Germinal center (tissue), 1 donor: Measurements from ENCODE around the gene GUCY1B1.

ENCODE experiments used
- DNase-seq: peaks from one replicate; pipeline ENCODE4 v3.0.0; 2012; ENCODE audit warnings: mixed read lengths, low spot score

GUCY1B1 gene

DNA sequence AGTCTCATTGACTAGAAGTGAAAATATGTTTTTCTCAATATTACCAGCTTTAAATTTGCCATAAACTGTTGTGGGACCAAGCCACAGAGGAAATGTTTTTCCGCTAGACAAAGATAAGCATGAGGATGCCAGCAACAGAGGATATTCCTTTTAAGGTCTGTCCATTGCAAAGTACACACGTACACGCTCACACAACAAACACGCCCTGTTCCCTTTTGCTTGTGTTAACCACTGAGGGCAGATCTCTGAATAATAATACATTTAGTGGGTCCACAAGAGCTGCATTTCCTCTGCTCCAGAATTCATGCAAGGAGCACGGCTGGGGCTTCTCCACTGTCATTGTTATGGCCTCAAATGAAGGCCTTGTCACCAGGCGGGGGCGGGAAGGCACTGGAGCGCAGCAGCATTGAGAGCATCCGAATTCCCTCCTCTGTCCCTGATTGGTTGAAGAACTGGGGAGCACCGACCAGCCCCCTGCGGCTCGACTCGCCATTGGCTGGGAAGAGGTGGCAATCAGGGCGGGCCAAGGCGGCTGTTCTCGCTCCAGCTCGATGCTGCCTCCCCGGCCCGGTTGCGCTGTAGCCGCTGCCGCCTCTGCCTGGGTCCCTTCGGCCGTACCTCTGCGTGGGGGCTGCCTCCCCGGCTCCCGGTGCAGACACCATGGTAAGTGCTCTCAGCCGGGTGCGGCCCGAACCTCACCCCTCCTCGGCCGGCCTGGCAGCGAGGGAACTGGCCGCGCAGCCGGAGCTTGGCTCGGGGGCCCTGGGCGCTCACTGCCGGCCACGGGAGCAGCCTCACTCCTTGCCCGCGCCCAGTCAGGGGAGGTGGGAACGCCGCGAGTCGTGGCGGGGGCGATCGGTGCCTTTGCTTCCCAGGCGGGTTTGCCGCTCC is at the start of gene GUCY1B1:
TSS of gene GUCY1B1 (plus strand) at position 541 of the 891 bp plus-strand sequence. CDS start at position 661, 120 bp downstream.
- peak; percentile 83 for DNase-seq

DNA sequence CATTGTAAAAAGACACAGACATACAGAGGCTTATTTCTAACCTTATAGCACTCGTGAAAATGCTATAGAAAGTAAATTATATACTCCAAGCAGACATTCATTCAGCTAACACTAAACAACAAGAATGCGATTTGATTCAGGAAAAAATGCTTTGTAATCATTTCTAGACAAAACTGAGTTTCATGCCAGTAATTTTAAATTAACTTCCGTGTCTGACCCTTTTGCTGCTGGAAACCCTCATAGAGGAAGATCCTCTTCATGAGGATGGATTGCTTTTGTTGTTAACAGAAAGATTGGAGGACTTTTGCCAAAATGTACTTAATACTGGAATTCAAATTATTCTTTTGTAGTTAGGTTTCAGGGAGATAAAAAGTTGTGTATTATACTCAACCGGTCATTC is 48.9 kb upstream of the GUCY1B1 start:
- no peak for DNase-seq

DNA sequence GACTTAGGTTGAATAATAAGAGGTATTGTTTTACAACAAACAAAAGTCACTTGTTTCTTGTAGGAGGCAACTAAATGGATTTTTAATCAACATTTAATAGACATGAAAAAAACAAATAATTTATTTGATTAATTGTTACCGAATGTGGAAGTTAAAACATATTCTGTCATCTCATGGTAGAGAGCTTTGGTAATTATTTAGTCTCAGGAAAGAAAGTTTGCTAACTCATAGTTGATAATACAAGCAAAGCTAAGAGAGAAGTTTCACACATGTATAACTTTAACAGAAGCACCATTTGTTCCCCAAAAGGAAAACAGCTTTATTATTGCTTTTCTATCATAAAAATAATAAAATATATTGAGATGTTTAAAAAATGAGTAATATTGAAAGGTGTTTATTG is 47.3 kb upstream of the GUCY1B1 start:
- DNase-seq, result no peak

DNA sequence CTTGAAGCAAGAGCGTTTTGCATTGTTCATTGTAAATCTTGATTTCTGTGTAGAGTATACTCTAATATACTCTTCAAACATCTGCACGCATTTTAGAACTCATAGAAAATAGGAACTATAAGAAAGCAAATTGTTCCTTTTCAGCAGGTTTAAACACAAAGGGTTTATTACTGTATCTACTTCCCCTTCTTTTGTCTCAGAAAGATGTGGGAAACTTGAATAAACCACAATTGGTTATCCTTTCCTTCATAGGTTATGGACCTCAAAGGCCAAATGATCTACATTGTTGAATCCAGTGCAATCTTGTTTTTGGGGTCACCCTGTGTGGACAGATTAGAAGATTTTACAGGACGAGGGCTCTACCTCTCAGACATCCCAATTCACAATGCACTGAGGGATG is 46.0 kb upstream of the GUCY1B1 start:
- no peak for DNase-seq

DNA sequence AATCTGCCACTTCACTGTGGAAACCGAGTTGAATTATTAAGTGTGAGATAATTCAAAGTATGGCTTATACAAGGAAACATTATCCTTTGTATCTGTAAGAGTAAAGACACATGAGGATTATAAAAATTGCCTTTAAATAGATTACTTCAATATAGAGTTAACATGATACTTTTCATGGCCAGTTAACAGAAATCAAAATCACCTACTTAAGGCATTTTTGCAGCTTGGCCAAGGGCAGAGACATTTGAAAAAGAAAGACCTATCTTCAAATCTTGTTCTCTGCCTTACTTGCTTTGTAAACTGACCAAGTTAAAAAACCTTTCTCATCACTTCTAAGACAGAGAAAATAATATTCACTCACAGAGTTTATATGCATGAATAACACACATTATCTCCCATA is 44.9 kb upstream of the GUCY1B1 start:
- no peak for DNase-seq

DNA sequence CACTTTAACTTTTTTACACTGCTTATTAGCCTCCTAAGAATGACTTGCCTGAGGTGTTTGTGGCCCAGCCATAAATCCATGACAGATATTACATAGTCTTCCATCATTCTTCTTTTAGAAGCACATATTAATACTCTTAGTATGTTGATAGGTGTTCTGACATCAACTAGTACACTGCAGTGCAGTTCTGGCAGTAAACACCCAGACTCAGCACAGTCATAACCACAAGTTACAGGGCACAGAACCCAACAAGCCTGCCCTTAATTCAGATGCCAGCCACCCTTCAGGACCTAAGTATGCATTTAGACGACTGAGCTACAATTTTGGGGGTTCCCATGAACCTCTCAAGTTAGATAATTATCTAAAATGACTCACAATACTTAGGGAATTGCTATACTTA is 36.5 kb upstream of the GUCY1B1 start:
- no peak for DNase-seq

DNA sequence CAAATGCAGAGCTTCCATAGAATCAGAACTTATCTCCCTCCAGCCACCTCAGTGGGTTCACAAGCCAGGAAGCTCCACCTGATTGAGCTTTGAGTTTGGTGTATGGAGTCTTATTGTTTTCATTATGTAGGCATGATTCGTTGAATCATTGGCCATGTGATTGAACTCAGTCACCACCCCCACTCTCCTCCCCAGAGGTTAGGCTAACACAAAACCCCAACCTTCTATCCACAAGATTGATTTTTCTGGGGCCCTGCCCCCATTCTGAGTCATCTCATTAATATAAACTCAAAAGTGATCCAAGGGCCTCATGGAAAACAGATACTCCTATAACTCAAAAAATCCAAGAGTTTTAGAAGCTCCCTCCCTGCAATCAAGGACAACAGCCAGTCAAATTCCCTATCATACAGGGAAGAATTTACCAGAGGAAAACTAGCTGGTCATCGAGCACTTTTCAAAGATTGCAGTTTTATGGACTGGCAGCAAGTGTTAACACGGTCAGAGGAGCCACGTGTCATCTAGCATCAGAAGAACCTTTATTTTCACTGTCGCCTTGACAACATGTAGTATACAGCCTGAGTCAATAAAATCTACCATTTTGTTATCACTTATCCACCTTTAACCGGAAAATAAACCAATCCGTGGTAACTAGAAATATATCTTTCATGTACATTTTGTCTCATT is 35.9 kb upstream of the GUCY1B1 start:
- DNase-seq, result no peak

DNA sequence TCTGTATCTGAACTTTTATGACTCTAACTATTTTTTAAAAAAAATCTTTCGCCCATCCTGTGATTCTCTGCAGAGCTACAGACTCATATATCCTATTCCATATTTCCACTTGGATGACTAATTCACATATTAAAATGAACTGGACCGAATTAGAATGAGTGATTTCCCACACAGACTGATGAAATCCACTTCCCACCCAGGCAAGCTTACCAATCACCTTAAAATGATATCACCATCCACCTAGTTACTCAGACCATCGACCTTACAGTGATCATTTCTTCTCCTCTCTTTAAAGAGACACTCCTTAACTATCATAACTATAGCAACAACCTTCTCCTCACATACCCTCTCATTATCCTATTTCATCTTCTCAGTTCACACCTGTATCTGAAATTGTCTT is 34.1 kb upstream of the GUCY1B1 start:
- DNase-seq, result no peak

DNA sequence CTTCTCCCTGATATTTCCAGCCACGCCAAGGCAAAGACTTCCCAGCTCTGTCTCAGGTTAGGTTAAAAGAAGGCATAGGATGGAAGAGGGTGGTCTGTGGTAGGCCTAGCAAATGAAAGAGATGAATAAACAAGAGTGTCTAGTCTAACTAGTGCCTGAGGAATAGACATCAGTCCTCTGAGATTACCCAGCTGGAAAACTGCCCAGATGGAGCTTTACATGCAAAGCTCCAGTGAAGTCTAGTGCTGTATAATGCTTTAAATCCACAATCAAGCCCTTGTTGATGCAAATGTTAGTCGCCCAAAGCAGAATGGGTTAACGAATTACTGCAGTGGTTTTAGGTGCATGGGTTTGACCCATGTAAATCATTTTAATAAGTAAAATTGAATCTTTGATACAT is 24.8 kb upstream of the GUCY1B1 start:
- no peak for DNase-seq

DNA sequence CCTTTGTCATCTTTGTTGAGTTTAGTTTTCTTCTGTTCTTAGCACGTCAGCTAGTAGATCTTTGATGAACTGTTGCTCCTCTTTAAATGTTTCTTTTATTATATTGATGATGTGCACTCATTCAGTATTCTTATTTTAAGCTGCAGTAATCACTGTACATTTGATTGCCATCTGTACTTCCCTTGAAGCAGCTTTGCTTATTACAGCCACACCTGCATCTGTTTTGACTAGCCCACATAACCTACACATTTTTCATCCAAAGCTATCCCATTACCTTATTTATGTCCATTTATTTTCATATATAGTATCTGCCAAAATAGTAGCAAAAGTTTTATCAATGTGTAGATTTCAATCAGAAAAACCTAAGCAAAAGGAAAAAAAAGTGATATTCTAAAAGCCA is 23.9 kb upstream of the GUCY1B1 start:
- DNase-seq, result no peak

DNA sequence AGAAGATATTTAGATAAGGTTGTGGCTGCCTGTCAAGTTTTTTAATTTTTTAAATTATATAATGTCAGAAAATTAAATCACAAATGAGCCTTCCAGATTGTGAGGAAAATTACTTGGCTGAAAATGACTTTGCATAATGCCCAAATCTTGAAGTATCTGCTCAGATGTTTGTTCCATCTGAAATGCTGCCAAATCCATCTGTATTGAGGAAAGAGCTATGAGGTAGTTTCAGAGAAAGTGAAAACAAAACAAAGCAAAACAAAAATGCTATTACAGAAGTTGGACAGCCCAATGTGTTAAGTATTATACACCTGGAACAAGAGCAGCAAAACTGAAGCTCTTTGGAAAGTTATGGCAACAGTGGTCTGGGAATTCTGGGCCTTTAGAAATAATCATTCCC is 23.3 kb upstream of the GUCY1B1 start:
- DNase-seq, result no peak

DNA sequence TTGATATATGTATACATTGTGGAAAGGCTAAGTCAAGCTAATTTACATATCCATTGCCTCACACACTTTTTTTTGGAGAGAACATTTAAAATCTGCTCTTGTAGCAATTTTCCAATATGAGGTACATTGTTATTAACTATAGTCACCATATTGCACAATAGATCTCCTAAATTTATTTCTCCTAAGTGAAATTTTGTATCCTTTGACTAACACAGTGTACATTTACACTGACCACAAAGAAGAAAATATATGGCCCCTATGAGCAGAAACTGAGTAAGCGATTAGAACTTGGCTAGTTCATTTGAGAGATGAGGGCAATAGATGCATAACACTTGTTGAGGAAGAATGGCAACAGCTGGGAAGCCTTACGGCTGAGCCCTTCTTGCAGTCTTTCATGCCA is 20.3 kb upstream of the GUCY1B1 start:
- no peak for DNase-seq

DNA sequence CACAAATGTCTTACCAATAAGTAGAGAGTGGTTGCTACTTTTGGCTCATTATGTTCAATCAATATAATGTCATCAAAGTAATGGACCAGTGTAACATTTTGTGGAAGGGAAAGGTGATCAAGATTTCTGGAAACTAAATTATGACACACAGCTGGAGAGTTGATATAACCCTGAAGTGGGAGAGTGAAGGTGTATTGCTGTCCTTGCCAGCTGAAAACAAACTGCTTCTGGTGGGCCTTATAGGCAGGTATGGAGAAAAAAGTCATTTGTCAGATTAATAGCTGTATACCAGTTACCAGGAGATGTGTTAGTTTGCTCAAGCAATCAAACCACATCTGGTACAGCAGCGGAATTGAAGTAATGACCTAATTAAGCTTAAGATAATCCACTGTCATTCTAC is 17.3 kb upstream of the GUCY1B1 start:
- no peak for DNase-seq

DNA sequence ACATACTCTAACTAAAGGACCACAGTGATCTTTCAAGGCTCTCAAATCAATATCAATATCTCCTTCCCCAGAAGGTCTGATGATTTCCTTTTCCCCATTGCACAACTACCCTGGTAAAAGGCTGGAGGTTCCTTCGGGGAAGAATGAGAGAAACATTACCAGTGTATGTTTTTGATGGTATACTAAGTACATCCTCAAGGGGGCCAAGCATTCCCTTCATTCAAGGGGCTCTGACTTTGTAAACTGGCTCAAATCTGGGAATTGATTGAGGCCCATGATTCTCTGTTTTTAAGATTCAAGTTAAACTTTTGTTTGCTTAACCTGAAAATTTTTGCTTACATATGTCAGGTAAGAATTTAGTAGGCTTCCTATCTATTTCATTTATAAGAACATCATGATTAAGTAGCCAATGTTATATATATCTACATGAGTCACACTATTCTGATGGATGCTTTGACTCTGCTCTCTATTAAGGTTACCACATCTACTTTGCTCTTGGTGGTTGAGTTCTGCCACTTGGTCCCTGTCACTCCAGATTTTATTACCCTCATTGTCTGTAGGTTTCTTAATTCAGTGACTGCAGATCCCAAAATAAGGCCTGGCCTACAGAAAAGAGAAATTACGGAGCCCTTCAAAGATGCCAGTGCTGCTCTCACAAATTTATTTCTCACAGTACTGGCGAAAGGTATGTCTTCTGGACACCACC is 16.4 kb upstream of the GUCY1B1 start:
- DNase-seq, result no peak

DNA sequence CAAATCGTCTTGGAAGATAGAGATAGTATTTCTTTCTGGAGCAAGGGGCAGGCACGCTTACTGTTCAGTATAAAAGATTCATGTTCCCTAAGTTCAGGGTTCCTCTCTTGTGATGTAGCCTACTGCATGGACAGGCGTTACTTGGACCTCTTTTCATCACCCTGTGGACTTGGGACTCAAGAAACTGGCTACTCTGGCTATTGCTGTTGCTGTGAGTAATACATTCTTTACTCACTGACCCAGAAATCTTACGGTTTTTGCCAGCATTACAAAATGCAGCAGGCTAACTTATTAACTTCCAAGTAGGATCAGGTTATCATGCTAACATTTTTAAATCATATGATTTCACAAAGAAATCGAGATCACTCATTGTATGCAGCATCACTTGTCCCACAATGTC is 12.8 kb upstream of the GUCY1B1 start:
- DNase-seq, result no peak

DNA sequence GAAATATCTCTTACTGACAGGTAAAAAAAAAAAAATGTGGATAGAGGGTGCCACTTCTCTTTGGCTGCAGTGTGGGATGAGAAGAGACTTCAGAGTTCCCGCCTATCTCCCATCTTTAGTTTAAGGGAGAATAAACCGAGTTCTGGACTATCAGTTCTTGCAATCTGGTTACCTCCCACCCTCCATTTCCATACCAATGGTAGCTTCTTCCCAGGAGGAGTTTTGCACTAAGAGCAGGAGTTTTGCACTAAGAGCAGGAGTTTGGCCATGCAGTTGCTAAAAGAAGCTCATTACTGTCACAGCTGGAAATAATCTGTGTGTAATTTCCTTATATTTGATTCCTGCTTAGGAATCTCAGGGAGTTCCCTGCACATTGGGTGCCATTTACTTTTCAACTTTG is 10.8 kb upstream of the GUCY1B1 start:
- DNase-seq, result no peak

DNA sequence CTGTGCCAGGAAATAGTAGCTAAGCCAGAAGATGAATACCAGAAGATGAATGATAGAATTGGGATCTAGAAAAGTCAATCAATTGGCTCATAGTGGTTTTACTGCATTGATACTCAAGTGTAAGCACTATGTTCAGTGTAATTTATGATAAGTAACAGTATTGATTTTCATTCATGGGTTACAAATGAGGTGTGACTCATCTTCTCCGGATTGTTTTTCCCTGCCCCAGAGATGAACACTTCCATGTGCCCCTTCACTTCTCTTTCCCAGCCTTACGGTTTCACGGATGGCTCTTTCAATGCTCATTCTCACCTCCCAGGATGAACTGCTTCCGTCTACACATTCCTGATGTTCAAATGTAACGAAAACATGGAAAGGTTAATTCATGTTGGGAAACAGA is 9.8 kb upstream of the GUCY1B1 start:
- no peak for DNase-seq

DNA sequence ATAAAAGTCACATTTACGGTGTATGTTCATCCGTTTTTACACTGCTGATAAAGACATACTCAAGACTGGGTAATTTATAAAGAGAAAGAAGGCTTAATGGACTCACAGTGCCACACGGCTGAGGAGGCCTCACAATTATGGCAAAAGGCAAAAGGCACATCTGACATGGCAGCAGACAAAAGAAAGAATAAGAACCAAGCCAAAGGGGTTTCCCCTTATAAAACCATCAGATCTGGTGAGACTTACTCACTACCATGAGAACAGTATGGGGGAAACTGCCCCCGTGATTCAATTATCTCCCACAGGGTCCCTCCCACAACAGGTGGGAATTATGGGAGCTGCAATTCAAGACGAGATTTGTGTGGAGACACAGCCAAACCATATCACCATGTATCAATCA is 7.3 kb upstream of the GUCY1B1 start:
- DNase-seq, result no peak

DNA sequence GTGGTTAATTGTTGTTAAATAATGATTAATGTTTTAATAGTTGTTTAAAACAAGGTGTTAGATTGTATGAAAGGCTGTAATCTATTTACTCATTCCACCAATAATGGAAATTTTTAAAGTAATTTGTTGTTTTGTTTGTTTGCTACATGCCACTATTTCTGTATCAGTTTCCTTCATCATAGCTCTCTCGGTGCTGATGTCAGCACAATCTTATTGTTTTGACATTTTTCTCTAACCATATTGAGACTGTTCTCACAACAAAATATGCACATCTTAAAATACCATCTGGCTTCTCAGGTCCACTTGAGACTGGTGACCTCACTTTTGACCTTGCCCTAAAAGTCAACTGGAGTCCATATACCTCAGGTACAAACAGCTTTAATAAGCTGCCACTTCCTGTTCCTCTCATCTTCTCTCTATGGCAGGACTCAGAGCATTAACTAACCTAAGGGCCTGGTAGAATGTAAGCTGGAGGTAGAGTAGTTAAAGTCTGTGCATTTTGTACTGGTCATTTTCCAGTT is 1.0 kb upstream of the GUCY1B1 start:
- no peak for DNase-seq

DNA sequence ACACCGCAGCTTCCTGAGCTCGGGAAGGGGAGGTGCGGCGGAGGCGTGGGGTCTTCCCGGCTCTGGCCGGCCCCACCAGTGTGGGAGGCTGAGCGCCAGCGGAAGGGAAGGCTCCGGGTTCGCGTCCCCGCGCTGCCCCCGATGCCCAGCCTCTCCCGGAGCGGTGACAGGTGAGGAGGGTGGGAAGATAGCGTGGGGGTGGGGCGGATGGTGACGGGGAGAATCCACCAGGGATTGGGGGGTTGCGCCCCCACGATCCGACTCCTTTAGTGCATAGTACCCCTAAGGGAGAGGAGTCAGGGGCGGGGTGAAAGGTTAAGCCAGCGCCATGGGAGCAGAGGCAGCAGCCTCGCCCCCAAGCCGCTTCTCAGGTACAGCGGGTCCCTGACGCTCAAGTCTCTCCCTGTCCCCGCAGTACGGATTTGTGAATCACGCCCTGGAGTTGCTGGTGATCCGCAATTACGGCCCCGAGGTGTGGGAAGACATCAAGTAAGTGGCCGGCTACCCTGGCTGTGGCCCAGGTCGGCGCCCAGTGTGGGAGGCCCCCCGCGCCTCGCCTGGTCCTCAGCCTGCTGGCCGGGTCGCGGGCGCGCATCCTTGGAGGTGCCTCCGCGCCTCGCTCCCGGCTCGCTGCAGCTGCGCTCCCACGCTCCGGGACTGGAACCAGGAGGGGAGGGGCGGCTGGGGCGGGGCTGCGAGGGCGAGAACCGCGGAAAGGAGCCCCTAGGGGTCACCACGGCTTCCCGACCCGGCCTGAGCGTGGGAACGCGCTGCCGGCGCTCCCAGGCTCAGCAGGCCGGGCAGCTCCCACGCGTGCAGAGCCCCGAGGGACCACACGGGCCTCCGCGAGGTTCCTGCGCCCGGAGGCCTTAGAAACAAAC is 791 bp downstream of the GUCY1B1 start:
- DNase-seq, result peak; percentile 3

DNA sequence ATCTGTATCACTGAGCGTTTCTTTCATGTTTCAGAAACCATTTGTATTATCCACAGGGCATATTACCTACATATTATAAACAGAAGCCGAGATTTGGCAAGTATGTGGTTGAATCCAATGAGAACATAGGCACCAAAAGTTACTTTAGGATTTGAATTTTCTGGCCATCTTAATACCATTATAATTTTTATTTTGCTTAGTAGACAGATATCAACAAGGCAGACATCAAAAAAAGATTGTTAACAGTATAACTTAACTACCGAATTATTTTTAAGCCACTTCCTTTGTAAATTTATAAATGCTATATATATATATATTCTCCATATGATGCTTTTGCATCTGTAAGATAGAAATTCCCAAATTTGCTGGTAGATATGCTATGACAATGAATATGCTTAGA is 2.2 kb downstream of the GUCY1B1 start:
- no peak for DNase-seq

DNA sequence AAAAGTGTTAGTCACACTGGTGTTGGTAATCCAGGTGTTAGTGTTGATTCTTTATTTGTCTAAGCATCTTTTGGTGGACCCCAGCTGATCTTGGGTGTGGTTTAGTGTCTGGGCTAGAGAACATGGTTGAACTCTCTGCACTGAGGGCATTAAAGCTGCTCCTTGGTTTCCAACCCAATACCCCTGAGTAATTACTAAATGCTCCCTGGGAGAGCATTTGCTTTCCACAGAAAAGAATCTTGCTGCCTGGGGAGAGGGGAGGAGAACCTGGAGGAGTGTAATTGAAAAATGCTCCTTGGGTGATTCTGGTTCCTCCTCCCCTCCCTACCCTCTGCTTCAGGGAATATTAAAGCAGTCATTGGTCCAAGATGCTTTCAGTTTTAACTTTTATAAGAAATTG is 3.1 kb downstream of the GUCY1B1 start:
- no peak for DNase-seq
